ENCODE results near the gene SHOC2. TPM values are rescaled to one million over a fixed set of nuclear protein-coding genes. Genes with fewer than 3 reads are reported as not detected.
A peak's percentile ranks its signal among the peaks of the same experiment; 100 is the strongest.

The SHOC2 gene
- total and polyA plus RNA-seq, 2 of the 13 experiments (the other 11 are each of a cell fraction or from before 2014, with no cell fraction given): 8.6 to 25.5 TPM

DNA sequence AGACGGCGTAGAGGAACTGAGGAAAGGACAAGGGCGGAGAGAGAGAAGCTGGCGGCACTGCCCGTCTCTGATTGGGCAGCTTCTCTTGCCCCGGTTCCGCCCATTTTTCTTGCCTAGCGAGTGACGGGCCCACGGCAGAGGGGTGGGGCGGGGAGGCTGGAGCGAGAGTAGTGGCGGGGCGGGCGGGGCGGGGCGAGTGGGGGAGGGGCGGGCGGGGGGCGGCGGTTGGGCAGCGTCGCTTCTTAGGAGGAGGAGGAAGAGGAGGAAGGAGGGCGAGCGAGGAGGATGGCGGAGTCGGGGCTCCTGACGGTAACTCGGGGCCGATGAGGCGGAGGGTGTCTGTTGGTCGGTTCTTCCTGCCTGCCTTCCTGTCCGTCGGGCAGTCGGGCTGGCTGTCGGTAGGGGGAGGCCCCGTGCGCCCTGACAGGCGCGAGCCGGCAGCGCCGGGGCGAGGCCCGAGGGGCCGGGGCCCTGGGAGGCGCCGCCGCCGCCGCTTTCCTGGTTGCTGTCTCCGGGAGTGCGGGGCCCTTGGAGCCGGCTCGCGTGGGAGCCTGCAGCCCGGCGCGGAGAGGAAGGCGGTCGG is at the start of gene SHOC2 (continued):
- no peak for TF ChIP-seq SRSF1 (optimal IDR thresholded peaks at IDR 0.05; ENCODE audit: low read depth, low read length)
- TF ChIP-seq TBX2 (CRISPR knock-in tag; IDR thresholded peaks at IDR 0.05; ENCODE audit: borderline replicate concordance): no peak
- TF ChIP-seq, protein P1, sequence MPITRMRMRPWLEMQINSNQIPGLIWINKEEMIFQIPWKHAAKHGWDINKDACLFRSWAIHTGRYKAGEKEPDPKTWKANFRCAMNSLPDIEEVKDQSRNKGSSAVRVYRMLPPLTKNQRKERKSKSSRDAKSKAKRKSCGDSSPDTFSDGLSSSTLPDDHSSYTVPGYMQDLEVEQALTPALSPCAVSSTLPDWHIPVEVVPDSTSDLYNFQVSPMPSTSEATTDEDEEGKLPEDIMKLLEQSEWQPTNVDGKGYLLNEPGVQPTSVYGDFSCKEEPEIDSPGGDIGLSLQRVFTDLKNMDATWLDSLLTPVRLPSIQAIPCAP (CRISPR knock-in tag; IDR thresholded peaks at IDR 0.05; ENCODE audit: low read depth): no peak
- TF ChIP-seq, protein P2, sequence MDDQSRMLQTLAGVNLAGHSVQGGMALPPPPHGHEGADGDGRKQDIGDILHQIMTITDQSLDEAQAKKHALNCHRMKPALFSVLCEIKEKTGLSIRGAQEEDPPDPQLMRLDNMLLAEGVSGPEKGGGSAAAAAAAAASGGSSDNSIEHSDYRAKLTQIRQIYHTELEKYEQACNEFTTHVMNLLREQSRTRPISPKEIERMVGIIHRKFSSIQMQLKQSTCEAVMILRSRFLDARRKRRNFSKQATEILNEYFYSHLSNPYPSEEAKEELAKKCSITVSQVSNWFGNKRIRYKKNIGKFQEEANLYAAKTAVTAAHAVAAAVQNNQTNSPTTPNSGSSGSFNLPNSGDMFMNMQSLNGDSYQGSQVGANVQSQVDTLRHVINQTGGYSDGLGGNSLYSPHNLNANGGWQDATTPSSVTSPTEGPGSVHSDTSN (CRISPR knock-in tag; IDR thresholded peaks at IDR 0.05; ENCODE audit: borderline replicate concordance): no peak
- TF ChIP-seq, protein P3, sequence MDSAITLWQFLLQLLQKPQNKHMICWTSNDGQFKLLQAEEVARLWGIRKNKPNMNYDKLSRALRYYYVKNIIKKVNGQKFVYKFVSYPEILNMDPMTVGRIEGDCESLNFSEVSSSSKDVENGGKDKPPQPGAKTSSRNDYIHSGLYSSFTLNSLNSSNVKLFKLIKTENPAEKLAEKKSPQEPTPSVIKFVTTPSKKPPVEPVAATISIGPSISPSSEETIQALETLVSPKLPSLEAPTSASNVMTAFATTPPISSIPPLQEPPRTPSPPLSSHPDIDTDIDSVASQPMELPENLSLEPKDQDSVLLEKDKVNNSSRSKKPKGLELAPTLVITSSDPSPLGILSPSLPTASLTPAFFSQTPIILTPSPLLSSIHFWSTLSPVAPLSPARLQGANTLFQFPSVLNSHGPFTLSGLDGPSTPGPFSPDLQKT (CRISPR knock-in tag; IDR thresholded peaks at IDR 0.05; ENCODE audit: borderline replicate concordance): no peak
- no peak for TF ChIP-seq TBL1XR1 (IDR thresholded peaks at IDR 0.05; ENCODE audit: borderline replicate concordance, low read length, partially characterized antibody)
- TF ChIP-seq ZNF275 (CRISPR knock-in tag; IDR thresholded peaks at IDR 0.05; ENCODE audit: borderline replicate concordance): no peak
- TF ChIP-seq MEIS1 (CRISPR knock-in tag; IDR thresholded peaks at IDR 0.05; ENCODE audit: borderline replicate concordance): 0 out of 2 replicates have a peak, but pooled peaks have one; percentile 12
- no peak for TF ChIP-seq PHF21A (CRISPR knock-in tag; IDR thresholded peaks at IDR 0.05)
- TF ChIP-seq ZFP1 (CRISPR knock-in tag; IDR thresholded peaks at IDR 0.05): no peak
- TF ChIP-seq SMAD3 (CRISPR knock-in tag; IDR thresholded peaks at IDR 0.05): no peak
- TF ChIP-seq FOXP1 (IDR thresholded peaks at IDR 0.05): no peak
- TF ChIP-seq FOXP1 (CRISPR knock-in tag; IDR thresholded peaks at IDR 0.05): no peak
- no peak for TF ChIP-seq ZNF746 (CRISPR knock-in tag; IDR thresholded peaks at IDR 0.05)
- TF ChIP-seq NCOA2 (CRISPR knock-in tag; IDR thresholded peaks at IDR 0.05): 0 out of 2 replicates have a peak, but pooled peaks have one; percentile 6
- TF ChIP-seq HNRNPK (IDR thresholded peaks at IDR 0.05; ENCODE audit: low read depth, low read length, poor library complexity, severe bottlenecking): no peak
- no peak for TF ChIP-seq HMG20B (CRISPR knock-in tag; conservative IDR thresholded peaks at IDR 0.05)
- no peak for TF ChIP-seq ZNF318 (CRISPR knock-in tag; IDR thresholded peaks at IDR 0.05)
